ENCODE measurements around the gene BOD1.

BOD1 gene

GRCh38 chr5:173616577-173617118, at the start of gene BOD1:
Gene BOD1, minus strand, starts transcription at chr5:173616650. Its CDS starts 214 bp downstream, at chr5:173616436.
- Mint-ChIP-seq H3K27ac (peak within 1 kb of the TSS; percentile 97), H3K4me3 (peak within 1 kb of the TSS; percentile 97)

GRCh38 chr5:173665326-173665725, 48.9 kb upstream of the BOD1 start:
- no peaks in the 10 kb centered on the region for H3K27me3 Mint-ChIP-seq
- H3K27ac Mint-ChIP-seq: no peak overlapping the region
- no peaks in the 10 kb centered on the region for H3K4me1 Mint-ChIP-seq
- no peaks in the 10 kb centered on the region for H3K36me3 Mint-ChIP-seq
- no peaks in the 10 kb centered on the region for H3K9me3 Mint-ChIP-seq
- H3K4me3 Mint-ChIP-seq: no peak overlapping the region

More at GRCh38 chr5:173616577-173617118, at the start of gene BOD1:
- Mint-ChIP-seq H3K4me1 (peaks cover 45% of the 10 kb centered on the region), H3K27me3 (no peaks in the 10 kb centered on the region), H3K9me3 (no peaks in the 10 kb centered on the region), H3K36me3 (peaks cover 3% of the 10 kb centered on the region)

DNA sequence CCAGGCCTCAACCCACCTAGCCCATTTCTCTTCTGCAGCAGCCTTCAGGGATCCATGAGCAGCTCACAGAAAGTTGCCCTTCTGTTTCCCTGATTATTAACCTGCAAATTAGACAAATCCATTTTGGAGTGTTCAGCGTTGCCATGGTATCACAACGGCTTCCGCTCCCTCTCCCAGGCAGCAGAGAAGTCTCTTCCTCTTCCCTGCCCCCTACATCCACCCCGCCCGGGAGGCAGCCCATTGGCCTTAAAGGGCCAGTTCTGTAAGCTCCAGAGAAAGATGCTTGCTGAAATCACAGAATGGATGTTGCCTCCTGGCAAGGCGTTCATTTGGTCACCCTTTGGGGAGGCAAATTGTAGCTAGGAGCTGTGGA, 47.7 kb upstream of the BOD1 start:
- Mint-ChIP-seq H3K36me3 (no peaks in the 10 kb centered on the region), H3K27me3 (no peaks in the 10 kb centered on the region), H3K4me3 (no peak overlapping the region), H3K9me3 (no peaks in the 10 kb centered on the region), H3K27ac (no peak overlapping the region), H3K4me1 (no peaks in the 10 kb centered on the region)

DNA sequence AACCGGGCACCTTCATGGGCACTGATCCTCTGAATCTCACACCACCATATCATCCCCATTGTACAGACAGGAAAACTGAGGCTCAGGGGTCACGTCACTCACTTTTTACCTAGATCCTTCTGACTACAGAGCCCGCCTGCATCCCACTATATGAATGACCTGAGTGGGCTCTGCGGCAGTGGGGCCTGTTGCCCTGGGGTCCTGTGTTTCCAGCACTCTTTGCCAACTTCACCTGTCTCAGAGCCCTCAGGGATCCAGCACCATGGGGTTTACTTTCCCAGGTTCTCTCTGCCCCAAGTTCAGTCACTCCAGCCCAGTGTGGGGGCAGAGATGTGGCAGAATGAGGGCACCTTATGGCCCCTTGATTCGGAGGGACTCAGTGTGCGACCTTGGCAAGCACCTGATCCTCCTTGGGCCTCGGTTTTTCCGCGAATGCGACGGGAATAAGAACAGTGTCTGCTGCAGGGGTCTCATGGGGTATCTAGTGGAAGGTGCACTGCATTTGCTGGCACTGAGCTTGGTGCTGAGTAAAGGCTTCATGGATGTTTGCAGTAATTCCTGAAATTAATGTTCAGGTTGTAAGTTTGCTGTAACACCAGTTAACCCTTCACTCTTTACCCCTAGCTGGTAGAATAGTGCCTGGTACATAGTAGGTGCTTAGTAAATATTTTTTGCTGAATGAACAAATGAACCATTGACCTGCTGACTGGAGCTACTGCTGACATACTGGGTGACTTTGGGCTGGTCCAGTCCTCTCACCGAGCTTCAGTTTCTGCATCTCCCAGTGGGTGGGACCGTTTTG, 47.1 kb upstream of the BOD1 start:
- H3K27me3 Mint-ChIP-seq: no peaks in the 10 kb centered on the region
- no peaks in the 10 kb centered on the region for H3K9me3 Mint-ChIP-seq
- H3K27ac Mint-ChIP-seq: no peak overlapping the region
- no peaks in the 10 kb centered on the region for H3K36me3 Mint-ChIP-seq
- H3K4me1 Mint-ChIP-seq: no peaks in the 10 kb centered on the region
- H3K4me3 Mint-ChIP-seq: no peak overlapping the region

DNA sequence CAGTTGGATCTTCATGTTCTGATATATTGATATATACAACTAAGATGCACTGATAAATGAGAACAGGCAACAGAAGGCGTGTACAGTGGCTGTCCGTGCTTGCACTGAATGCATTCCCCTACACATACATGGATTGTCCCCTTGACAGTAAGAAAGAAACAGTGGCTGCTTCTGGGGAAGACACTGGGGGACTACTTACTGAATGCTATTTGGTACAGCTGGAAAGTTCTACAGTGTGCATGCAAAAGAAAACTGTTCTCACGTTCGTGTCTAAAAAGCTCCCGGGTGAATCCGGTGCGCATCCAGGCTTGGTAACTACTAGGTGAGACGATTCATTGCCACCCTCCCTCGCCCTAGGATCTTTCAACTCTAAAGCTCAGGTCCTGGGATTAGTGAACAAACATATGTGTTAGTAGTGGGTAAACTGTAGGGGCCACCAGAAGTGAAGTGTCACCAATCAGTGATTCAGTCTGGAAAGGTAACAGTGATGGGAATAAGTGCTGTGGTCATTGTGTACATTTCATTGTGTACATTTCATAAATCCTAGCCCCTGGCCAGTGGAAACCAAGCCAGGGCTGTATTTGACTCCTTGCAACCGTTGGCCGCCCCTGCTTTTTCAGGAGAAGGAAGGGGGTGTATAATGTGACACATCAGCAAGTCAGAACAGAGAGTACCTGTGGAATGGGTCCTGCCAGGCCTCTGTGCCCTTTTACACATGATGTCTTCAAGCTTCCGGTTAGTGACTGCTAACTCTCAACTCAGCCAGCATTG, 46.3 kb upstream of the BOD1 start:
- H3K4me1 Mint-ChIP-seq: no peaks in the 10 kb centered on the region
- peaks cover 1% of the 10 kb centered on the region for H3K27me3 Mint-ChIP-seq
- no peak overlapping the region for H3K27ac Mint-ChIP-seq
- H3K4me3 Mint-ChIP-seq: no peak overlapping the region
- H3K36me3 Mint-ChIP-seq: no peaks in the 10 kb centered on the region
- no peaks in the 10 kb centered on the region for H3K9me3 Mint-ChIP-seq

- Mint-ChIP-seq H3K27ac (no peak overlapping the region), H3K4me3 (no peak overlapping the region), H3K4me1 (no peaks in the 10 kb centered on the region), H3K27me3 (peaks cover 1% of the 10 kb centered on the region), H3K9me3 (no peaks in the 10 kb centered on the region), H3K36me3 (no peaks in the 10 kb centered on the region)
Observed at GRCh38 chr5:173660481-173661280, 44.2 kb upstream of the BOD1 start.

DNA sequence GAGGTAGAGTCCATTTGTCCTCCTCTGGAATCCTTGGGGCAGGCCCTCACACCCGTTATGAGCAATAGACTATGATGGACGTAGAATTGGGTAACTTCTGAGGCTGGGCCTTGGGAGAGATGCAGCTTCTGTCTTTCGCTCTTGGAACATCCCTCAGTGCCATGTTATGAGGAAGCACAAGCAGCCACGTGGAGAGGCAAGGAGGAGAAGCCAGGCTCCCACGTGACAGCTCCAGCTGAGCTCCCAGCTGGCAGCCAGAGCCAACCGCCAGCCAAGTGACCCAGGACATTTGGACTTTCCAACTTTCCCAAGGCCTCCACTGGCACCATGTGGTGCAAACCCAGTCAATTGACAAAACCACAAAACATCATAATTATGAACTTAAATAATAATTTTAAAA, 43.0 kb upstream of the BOD1 start:
- H3K9me3 Mint-ChIP-seq: no peaks in the 10 kb centered on the region
- H3K27me3 Mint-ChIP-seq: peaks cover 1% of the 10 kb centered on the region
- H3K4me3 Mint-ChIP-seq: no peak overlapping the region
- no peak overlapping the region for H3K27ac Mint-ChIP-seq
- no peaks in the 10 kb centered on the region for H3K36me3 Mint-ChIP-seq
- no peaks in the 10 kb centered on the region for H3K4me1 Mint-ChIP-seq

DNA sequence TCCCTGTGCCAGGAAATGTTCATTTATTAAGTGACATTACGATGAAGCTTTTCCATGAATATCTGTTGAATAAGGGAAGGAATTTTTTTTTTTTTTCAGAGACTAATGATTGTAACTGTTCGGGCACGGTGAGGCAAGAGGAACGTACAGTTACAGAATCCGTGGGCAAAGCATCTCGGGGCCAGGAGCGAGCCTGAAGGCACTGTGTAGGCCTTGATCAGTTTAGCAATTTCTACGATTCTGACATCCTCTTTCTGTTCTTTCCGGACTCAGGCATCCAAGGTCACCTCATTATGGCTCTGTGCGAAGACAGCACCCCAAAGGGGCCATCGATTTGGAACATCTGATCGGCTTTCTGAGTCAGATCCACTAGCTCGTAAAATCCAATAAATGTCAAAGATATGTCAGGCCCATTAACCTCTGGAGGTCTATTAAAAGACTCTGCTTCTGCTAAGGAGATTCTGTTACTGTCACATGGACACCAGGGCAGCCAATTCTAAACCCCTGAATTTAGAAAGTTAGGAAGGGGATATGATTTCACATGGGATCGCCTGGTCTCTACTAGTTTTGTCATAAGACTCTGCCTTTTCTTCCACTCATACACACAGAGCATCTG, 41.4 kb upstream of the BOD1 start:
- H3K27ac Mint-ChIP-seq: no peak overlapping the region
- no peak overlapping the region for H3K4me3 Mint-ChIP-seq
- H3K9me3 Mint-ChIP-seq: no peaks in the 10 kb centered on the region
- no peaks in the 10 kb centered on the region for H3K4me1 Mint-ChIP-seq
- peaks cover 1% of the 10 kb centered on the region for H3K27me3 Mint-ChIP-seq
- no peaks in the 10 kb centered on the region for H3K36me3 Mint-ChIP-seq

- H3K27ac Mint-ChIP-seq: no peak overlapping the region
- peaks cover 10% of the 10 kb centered on the region for H3K27me3 Mint-ChIP-seq
- H3K4me1 Mint-ChIP-seq: no peaks in the 10 kb centered on the region
- no peak overlapping the region for H3K4me3 Mint-ChIP-seq
- no peaks in the 10 kb centered on the region for H3K9me3 Mint-ChIP-seq
- no peaks in the 10 kb centered on the region for H3K36me3 Mint-ChIP-seq
Observed at GRCh38 chr5:173655196-173655797, 38.8 kb upstream of the BOD1 start.

- H3K36me3 Mint-ChIP-seq: no peaks in the 10 kb centered on the region
- peaks cover 10% of the 10 kb centered on the region for H3K27me3 Mint-ChIP-seq
- H3K4me1 Mint-ChIP-seq: no peaks in the 10 kb centered on the region
- no peak overlapping the region for H3K27ac Mint-ChIP-seq
- H3K9me3 Mint-ChIP-seq: no peaks in the 10 kb centered on the region
- no peak overlapping the region for H3K4me3 Mint-ChIP-seq
Observed at GRCh38 chr5:173653822-173654523, 37.5 kb upstream of the BOD1 start.

DNA sequence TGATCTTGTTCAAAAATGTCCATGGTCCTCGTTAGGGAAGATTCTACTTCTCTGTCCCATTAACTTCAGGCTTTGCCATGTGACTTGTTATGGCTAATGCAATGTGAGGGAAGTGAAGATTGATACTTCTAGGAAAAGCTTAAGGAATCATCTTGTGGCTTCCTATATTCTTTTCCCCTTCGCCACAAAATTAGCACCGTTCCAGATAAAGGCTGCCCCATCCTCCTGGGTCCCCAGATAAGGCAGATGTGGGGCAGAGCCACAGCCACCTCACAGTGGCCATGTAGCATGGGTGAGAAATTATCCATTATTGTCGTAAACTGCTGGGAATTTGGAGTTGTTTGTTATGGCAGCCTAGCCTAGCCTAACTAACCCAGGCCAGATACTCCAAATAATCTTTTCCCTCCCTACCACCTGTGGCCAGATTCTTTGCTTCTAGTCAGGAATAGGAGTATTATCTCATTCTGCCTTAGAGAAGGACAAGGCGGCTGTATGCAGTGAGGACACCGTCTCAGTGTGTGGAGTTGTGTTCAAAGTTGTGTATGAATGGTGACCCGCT, 31.9 kb upstream of the BOD1 start:
- H3K4me1 Mint-ChIP-seq: no peaks in the 10 kb centered on the region
- H3K36me3 Mint-ChIP-seq: no peaks in the 10 kb centered on the region
- H3K27ac Mint-ChIP-seq: no peak overlapping the region
- H3K4me3 Mint-ChIP-seq: no peak overlapping the region
- peaks cover 9% of the 10 kb centered on the region for H3K27me3 Mint-ChIP-seq
- H3K9me3 Mint-ChIP-seq: no peaks in the 10 kb centered on the region

GRCh38 chr5:173646692-173647091, 30.2 kb upstream of the BOD1 start:
- H3K4me1 Mint-ChIP-seq: no peaks in the 10 kb centered on the region
- no peaks in the 10 kb centered on the region for H3K36me3 Mint-ChIP-seq
- H3K27me3 Mint-ChIP-seq: peaks cover 7% of the 10 kb centered on the region
- H3K9me3 Mint-ChIP-seq: no peaks in the 10 kb centered on the region
- H3K27ac Mint-ChIP-seq: no peak overlapping the region
- no peak overlapping the region for H3K4me3 Mint-ChIP-seq

DNA sequence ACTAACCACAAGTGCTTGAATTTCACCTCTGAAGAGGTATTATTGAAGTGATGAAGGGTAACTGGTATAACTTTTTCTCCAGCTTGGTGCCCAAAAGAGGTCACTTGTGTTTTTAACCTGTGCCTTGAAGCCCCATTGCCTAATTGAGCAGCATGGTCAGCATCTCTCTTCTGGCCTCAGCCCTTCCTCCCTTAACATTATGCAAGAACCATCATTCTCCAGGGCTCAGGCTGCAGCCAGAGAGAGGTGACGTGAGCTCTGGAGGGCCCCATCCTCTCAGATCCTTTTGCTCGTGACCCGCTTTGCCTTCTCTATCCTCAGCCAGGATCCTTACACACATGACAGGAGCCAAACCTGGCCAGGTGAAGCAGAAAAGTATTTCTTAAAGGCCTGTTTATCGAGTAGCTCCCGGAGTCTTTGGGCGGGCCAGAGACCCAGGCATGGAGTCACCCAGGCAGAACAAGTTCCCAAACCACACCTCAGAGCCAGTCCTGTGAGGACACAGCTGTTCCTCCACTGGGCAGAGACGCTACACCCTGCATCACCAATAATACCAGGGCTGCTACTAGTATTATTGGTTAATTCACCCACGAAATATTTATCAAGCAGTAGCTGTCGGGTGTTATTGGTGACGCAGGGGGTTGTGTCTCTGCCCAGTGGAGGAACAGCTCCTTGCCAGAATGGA, 29.6 kb upstream of the BOD1 start:
- no peaks in the 10 kb centered on the region for H3K36me3 Mint-ChIP-seq
- no peak overlapping the region for H3K27ac Mint-ChIP-seq
- H3K4me1 Mint-ChIP-seq: no peaks in the 10 kb centered on the region
- H3K27me3 Mint-ChIP-seq: peaks cover 4% of the 10 kb centered on the region
- H3K9me3 Mint-ChIP-seq: no peaks in the 10 kb centered on the region
- H3K4me3 Mint-ChIP-seq: no peak overlapping the region

- Mint-ChIP-seq H3K4me3 (no peak overlapping the region), H3K27ac (no peak overlapping the region), H3K27me3 (no peaks in the 10 kb centered on the region), H3K9me3 (no peaks in the 10 kb centered on the region), H3K4me1 (no peaks in the 10 kb centered on the region), H3K36me3 (no peaks in the 10 kb centered on the region)
Observed at GRCh38 chr5:173645437-173645807, 29.0 kb upstream of the BOD1 start.
